ENCODE data around the gene IGSF21. TPM values are rescaled to one million over a fixed set of nuclear protein-coding genes. Genes with fewer than 3 reads are reported as not detected.

IGSF21 gene
- total and polyA plus RNA-seq, 3 experiments from 2014 or later, result not detected

- CTCF ChIA-PET, result no interaction called here
- no peaks in the 10 kb centered on the region for H3K9me3 Mint-ChIP-seq
- H3K27ac ChIP-seq (ENCODE audit: low read depth, low read length), result no peak overlapping the region
These were observed 6.1 kb upstream of the IGSF21 start for GRCh38 chr1:18101508-18101907.

DNA sequence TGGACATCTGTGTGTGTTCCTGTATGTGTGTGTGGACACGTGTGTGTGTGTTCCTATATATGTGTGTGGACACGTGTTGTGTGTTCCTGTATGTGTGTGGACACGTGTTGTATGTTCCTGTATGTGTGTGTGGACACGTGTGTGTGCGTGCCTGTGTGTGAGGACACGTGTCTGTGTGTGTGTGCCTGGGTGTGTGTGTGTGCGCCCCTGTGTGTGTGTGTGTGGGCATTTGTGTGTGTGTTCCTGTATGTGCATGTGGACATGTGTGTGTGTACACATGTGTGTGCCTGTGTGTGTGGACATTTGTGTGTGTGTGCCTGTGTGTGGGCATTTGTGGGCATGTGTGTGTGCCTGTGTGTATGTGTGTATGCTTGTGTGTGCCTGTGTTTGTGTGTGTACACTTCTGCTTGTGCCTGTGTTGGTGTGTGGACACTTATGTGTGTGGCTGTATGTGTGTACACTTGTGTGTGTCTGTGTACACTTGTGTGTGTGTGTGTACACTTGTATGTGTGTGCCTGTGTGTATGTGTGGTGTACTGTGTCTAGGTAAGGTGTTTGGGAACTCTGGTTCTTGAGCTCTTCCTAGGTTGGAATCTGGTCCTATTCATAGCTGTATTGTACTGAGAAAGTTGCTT is 3.7 kb upstream of the IGSF21 start:
- Histone ChIP-seq H3K4me1 (ENCODE audit: insufficient read depth, low read length) (no peaks in the 10 kb centered on the region), H3K36me3 (ENCODE audit: insufficient read depth, low read length) (no peaks in the 10 kb centered on the region), H3K27ac (ENCODE audit: low read depth, low read length) (no peak overlapping the region), H3K27me3 (ENCODE audit: insufficient read depth, low read length, poor library complexity, severe bottlenecking) (peaks cover 9% of the 10 kb centered on the region), H3K4me3 (ENCODE audit: low read length) (no peak overlapping the region), H3K9me3 (ENCODE audit: low read length) (no peaks in the 10 kb centered on the region)
- ChIA-PET POLR2A (no interaction called here), CTCF (no interaction called here)
- Mint-ChIP-seq H3K27ac (no peak overlapping the region), H3K36me3 (no peaks in the 10 kb centered on the region), H3K4me3 (no peak overlapping the region), H3K9me3 (peaks cover 0 to 2% (median 0%) of the 10 kb centered on the region in 5 donors), H3K27me3 (peaks cover 23 to 52% of the 10 kb centered on the region in 2 donors), H3K4me1 (peaks cover 0 to 7% (median 2%) of the 10 kb centered on the region in 3 donors)
- no peak for DNase-seq

More at GRCh38 chr1:18101508-18101907, 6.1 kb upstream of the IGSF21 start:
- Mint-ChIP-seq H3K4me3 (no peak overlapping the region), H3K36me3 (no peaks in the 10 kb centered on the region), H3K27me3 (peaks cover 18 to 34% of the 10 kb centered on the region in 2 donors), H3K27ac (no peak overlapping the region), H3K4me1 (peaks cover 0 to 2% (median 0%) of the 10 kb centered on the region in 3 donors)
- DNase-seq, result no peak
- no peak overlapping the region for H3K4me3 ChIP-seq (ENCODE audit: low read length)
- no peaks in the 10 kb centered on the region for H3K36me3 ChIP-seq (ENCODE audit: insufficient read depth, low read length)
- peaks cover 2% of the 10 kb centered on the region for H3K27me3 ChIP-seq (ENCODE audit: insufficient read depth, low read length, poor library complexity, severe bottlenecking)
- H3K9me3 ChIP-seq (ENCODE audit: low read length), result no peaks in the 10 kb centered on the region
- no peaks in the 10 kb centered on the region for H3K4me1 ChIP-seq (ENCODE audit: insufficient read depth, low read length)
- POLR2A ChIA-PET, result no interaction called here

- H3K27ac ChIP-seq (ENCODE audit: low read depth, low read length), result no peak overlapping the region
- no peaks in the 10 kb centered on the region for H3K36me3 ChIP-seq (ENCODE audit: insufficient read depth, low read length)
- H3K4me3 ChIP-seq (ENCODE audit: low read length), result no peak overlapping the region
- no peak for DNase-seq
- peaks cover 0 to 2% (median 0%) of the 10 kb centered on the region in 5 donors for H3K9me3 Mint-ChIP-seq
- H3K4me1 Mint-ChIP-seq, result peaks cover 0 to 7% (median 2%) of the 10 kb centered on the region in 3 donors
- no peaks in the 10 kb centered on the region for H3K36me3 Mint-ChIP-seq
- H3K27me3 ChIP-seq (ENCODE audit: insufficient read depth, low read length, poor library complexity, severe bottlenecking), result peaks cover 13% of the 10 kb centered on the region
- H3K9me3 ChIP-seq (ENCODE audit: low read length), result no peaks in the 10 kb centered on the region
- H3K4me1 ChIP-seq (ENCODE audit: insufficient read depth, low read length), result no peaks in the 10 kb centered on the region
- CTCF ChIA-PET, result no interaction called here
- H3K4me3 Mint-ChIP-seq, result no peak overlapping the region
- POLR2A ChIA-PET, result no interaction called here
- peaks cover 26 to 53% of the 10 kb centered on the region in 2 donors for H3K27me3 Mint-ChIP-seq
- H3K27ac Mint-ChIP-seq, result no peak overlapping the region
These were observed 3.0 kb upstream of the IGSF21 start for GRCh38 chr1:18104546-18105100.

DNA sequence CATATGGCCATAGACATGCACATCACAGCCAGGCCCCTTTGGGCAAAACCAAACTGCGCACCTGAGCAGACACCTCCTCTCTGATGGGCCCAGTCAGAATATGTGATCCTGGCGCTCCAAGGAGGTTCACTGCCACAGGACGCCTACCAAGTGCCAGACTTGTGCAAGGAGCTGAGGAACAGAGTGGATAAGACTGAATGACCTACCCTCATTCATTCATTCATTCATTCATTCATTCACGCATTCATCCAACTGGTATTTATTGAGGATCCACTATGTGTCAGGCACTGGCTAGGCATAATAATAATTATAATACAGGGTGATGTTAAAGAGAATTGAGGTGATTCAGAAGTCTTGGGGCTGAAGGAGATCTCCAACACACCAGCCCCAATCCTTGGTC is 2.4 kb upstream of the IGSF21 start:
- peaks cover 0 to 10% (median 2%) of the 10 kb centered on the region in 3 donors for H3K4me1 Mint-ChIP-seq
- H3K27ac ChIP-seq (ENCODE audit: low read depth, low read length), result no peak overlapping the region
- no peak overlapping the region for H3K4me3 ChIP-seq (ENCODE audit: low read length)
- ChIA-PET POLR2A (no interaction called here), CTCF (no interaction called here)
- peaks cover 0 to 2% (median 0%) of the 10 kb centered on the region in 5 donors for H3K9me3 Mint-ChIP-seq
- no peaks in the 10 kb centered on the region for H3K9me3 ChIP-seq (ENCODE audit: low read length)
- no peaks in the 10 kb centered on the region for H3K36me3 ChIP-seq (ENCODE audit: insufficient read depth, low read length)
- H3K27me3 Mint-ChIP-seq, result peaks cover 26 to 53% of the 10 kb centered on the region in 2 donors
- peaks cover 14% of the 10 kb centered on the region for H3K27me3 ChIP-seq (ENCODE audit: insufficient read depth, low read length, poor library complexity, severe bottlenecking)
- no peak for DNase-seq
- H3K4me3 Mint-ChIP-seq, result no peak overlapping the region
- no peak overlapping the region for H3K27ac Mint-ChIP-seq
- no peaks in the 10 kb centered on the region for H3K4me1 ChIP-seq (ENCODE audit: insufficient read depth, low read length)
- no peaks in the 10 kb centered on the region for H3K36me3 Mint-ChIP-seq

DNA sequence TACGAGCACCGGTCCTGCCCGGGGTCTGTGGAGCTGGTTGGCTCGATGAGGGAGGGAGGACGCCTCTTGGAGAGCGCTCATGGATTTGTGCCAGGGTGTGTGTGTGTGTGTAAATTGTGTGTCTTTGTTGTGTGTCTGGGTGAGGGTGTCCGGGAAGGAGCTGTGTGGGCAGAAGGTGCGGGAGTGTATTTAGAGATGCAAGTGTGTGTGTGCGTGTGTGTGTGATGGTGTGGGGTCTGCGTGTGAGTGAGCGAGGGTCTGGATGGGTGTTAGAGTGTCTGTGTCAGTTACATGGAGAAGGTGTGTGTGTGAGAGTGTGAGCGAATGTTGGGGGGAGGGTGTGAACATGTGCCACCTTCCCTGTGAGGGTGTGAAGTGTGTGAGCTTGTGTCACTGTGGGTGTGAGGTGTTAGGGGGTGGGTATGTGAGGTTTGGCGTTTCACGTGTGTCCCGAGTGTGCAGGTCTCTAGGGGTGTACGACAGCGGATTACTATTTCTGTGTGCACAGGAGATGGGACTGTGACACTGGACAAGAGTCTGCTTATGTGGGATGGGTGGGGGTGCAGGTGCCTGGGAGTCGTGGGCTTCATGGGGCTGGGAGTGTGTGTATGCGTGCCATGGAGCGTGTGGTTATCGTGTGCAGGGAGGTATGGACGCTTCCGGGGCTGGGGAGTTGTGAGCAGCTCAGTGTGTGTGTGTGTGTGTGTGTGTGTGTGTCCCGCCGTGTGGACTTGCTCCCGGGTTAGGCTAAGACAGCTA is 880 bp downstream of the IGSF21 start:
- Mint-ChIP-seq H3K4me1 (peaks cover 6 to 21% (median 8%) of the 10 kb centered on the region in 3 donors), H3K36me3 (no peaks in the 10 kb centered on the region), H3K27me3 (peaks cover 33 to 56% of the 10 kb centered on the region in 2 donors), H3K27ac (peak overlapping the region in 1 of 8 donors; percentile 12), H3K4me3 (peak overlapping the region in 2 of 7 donors; percentile 1 to 23), H3K9me3 (peaks cover 0 to 2% (median 0%) of the 10 kb centered on the region in 5 donors)
- H3K9me3 ChIP-seq (ENCODE audit: low read length), result no peaks in the 10 kb centered on the region
- no peak overlapping the region for H3K27ac ChIP-seq (ENCODE audit: low read depth, low read length)
- peaks cover 14% of the 10 kb centered on the region for H3K27me3 ChIP-seq (ENCODE audit: insufficient read depth, low read length, poor library complexity, severe bottlenecking)
- H3K36me3 ChIP-seq (ENCODE audit: insufficient read depth, low read length), result no peaks in the 10 kb centered on the region
- POLR2A ChIA-PET, result no interaction called here
- no peak for DNase-seq
- H3K4me1 ChIP-seq (ENCODE audit: insufficient read depth, low read length), result no peaks in the 10 kb centered on the region
- no peak overlapping the region for H3K4me3 ChIP-seq (ENCODE audit: low read length)
- CTCF ChIA-PET, result no interaction called here

DNA sequence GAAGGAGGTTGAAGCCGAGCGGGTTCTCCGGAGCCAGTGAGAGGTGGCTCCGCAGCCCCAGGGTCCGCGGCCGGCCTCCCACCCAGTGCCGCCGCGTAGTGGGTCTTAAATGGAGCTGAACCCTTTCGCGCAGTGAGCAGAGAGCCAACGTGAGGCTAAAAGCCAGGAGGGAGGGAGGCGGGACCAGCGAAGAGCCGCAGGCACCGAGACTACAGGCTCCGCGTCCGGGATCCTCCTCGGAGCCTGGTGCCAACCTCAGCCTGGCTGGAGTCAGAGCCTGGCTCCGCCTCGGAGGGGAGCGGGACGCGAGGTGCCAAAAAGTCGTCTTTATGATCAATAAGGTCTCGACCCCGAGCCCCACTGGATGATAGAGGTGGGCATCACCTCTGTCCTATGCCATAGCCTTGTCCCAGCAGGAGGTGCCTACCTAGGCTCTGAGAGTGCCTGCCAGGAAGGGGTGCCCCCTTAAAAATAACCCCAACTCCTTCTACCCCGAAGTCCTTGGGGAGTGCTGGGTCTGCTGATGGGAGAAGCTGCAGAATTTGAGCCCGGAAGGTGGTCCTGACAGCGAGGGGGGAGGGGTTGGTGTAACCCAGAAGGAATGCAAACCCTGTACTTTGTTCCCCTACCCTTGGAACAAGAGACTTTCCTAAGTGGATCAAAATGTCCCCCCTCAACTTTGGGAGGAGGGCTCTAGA is 1.6 kb downstream of the IGSF21 start:
- Mint-ChIP-seq H3K4me3 (no peak overlapping the region), H3K4me1 (peaks cover 6 to 21% (median 8%) of the 10 kb centered on the region in 3 donors), H3K36me3 (no peaks in the 10 kb centered on the region), H3K9me3 (peaks cover 0 to 2% (median 0%) of the 10 kb centered on the region in 5 donors), H3K27ac (no peak overlapping the region), H3K27me3 (peaks cover 35 to 57% of the 10 kb centered on the region in 2 donors)
- Histone ChIP-seq H3K9me3 (ENCODE audit: low read length) (no peaks in the 10 kb centered on the region), H3K4me3 (ENCODE audit: low read length) (no peak overlapping the region), H3K4me1 (ENCODE audit: insufficient read depth, low read length) (no peaks in the 10 kb centered on the region), H3K27me3 (ENCODE audit: insufficient read depth, low read length, poor library complexity, severe bottlenecking) (peaks cover 14% of the 10 kb centered on the region), H3K27ac (ENCODE audit: low read depth, low read length) (no peak overlapping the region), H3K36me3 (ENCODE audit: insufficient read depth, low read length) (no peaks in the 10 kb centered on the region)
- DNase-seq, result no peak
- POLR2A ChIA-PET, result no interaction called here
- CTCF ChIA-PET, result no interaction called here

DNA sequence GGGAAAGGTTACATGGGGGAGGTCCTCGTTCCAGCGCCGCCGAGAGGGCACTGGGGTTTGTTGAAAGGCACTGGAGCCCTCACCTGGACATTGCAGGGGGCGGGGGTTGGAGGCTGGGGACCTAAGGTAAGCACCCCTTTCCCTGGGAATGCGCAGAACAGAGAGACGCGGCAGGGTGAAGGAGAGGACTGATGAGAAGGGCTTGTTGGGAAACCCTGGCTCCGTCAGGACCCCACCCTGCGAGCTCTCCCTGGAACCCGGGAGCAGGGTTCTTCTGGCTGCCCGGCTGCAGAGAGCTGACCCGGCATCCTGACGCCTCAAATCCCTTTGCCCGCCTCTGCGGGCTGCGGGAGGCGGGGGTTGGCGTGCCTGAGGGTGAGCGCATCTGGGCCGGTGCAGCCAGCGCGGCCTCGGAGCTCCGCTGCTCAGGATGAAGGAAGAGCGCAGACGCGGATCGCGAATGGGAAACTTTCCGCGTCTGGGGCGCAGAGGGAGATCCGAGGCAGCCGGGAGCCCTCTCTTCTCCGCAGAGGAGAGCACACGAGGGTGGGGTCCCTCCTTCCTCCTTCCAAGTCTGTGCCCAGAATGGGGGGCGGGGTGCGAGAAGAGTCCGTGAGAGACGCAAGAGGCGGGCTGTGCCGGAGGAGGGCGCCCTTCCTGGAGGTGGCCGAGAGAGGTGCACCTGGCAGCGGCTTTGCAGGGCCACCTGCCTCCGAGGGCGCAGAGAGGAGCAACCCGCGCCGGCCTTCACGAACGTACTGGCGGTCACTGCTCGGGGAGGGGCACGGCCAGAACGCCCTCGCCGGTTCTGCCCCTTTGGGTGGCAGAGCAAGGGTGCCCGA is 2.4 kb downstream of the IGSF21 start:
- H3K4me1 Mint-ChIP-seq, result peaks cover 6 to 21% (median 8%) of the 10 kb centered on the region in 3 donors
- CTCF ChIA-PET, result no interaction called here
- H3K27me3 Mint-ChIP-seq, result peaks cover 40 to 59% of the 10 kb centered on the region in 2 donors
- Histone ChIP-seq H3K4me3 (ENCODE audit: low read length) (no peak overlapping the region), H3K9me3 (ENCODE audit: low read length) (no peaks in the 10 kb centered on the region), H3K4me1 (ENCODE audit: insufficient read depth, low read length) (no peaks in the 10 kb centered on the region), H3K27me3 (ENCODE audit: insufficient read depth, low read length, poor library complexity, severe bottlenecking) (peaks cover 14% of the 10 kb centered on the region), H3K27ac (ENCODE audit: low read depth, low read length) (no peak overlapping the region), H3K36me3 (ENCODE audit: insufficient read depth, low read length) (no peaks in the 10 kb centered on the region)
- peak overlapping the region in 1 of 7 donors; percentile 75 for H3K4me3 Mint-ChIP-seq
- H3K9me3 Mint-ChIP-seq, result peaks cover 0 to 2% (median 0%) of the 10 kb centered on the region in 5 donors
- H3K36me3 Mint-ChIP-seq, result no peaks in the 10 kb centered on the region
- POLR2A ChIA-PET, result no interaction called here
- H3K27ac Mint-ChIP-seq, result no peak overlapping the region
- DNase-seq, result no peak

All from CD8-positive, alpha-beta memory T cell (primary cell).